ENCODE data around the gene PRKRIP1. TPM values are rescaled to one million over a fixed set of nuclear protein-coding genes. Genes with fewer than 3 reads are reported as not detected.
A peak's percentile ranks its signal among the peaks of the same experiment; 100 is the strongest.

PRKRIP1 gene
- polyA plus RNA-seq, 1 donor: 30.0 TPM

DNA sequence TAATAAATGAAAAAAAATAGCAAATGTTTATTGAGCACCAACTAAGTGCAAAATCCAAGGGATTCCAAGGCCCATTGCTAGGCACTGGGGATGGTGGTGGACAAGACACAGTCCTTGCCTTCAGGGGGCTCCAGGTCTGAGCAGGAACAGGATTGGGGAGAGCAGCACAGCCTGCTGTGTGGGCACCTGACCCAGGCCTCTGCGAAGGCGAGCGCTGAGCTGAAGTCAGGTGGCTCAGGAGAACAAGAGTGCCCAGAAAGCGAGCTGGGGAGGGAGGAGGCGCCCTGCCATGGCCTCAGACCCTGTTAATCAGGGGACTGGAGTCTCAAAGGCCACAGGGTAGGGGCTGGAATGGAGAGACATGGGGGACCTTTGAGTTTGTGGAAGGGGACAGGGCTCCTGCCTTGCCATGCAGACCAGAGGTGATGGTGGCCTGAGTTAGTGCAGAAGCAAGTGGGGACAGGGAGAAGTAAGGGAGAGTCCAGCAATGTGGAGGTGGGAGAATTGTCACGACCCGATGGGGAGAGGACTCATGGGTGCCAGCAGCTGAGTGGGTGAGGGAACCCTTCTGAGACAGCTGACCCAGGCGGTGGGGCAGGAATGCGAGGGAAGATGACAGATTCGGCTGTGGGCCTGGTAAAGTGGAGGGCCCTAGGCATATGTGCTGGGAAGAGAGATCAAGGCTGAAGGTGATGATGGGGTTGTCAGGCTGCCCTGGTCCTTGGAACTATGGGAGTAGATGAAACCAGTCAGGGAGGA is 33.2 kb downstream of the PRKRIP1 start:
- Histone ChIP-seq H3K9me3 (ENCODE audit: control insufficient read depth, low read depth, low read length) (no peaks in the 10 kb centered on the region), H3K4me1 (ENCODE audit: control insufficient read depth, insufficient read depth, low read length) (peaks cover 13% of the 10 kb centered on the region), H3K36me3 (ENCODE audit: control insufficient read depth, insufficient read depth, low read length) (peaks cover 30% of the 10 kb centered on the region), H3K27ac (ENCODE audit: low read length) (no peak overlapping the region), H3K4me3 (ENCODE audit: low read length) (no peak overlapping the region), H3K27me3 (ENCODE audit: control insufficient read depth, insufficient read depth, low read length) (no peaks in the 10 kb centered on the region)
- no CpG with 5 or more reads among the region's 10 CpGs for WGBS (ENCODE audit: insufficient coverage, low lambda C conversion rate)
- DNase-seq: no peak

DNA sequence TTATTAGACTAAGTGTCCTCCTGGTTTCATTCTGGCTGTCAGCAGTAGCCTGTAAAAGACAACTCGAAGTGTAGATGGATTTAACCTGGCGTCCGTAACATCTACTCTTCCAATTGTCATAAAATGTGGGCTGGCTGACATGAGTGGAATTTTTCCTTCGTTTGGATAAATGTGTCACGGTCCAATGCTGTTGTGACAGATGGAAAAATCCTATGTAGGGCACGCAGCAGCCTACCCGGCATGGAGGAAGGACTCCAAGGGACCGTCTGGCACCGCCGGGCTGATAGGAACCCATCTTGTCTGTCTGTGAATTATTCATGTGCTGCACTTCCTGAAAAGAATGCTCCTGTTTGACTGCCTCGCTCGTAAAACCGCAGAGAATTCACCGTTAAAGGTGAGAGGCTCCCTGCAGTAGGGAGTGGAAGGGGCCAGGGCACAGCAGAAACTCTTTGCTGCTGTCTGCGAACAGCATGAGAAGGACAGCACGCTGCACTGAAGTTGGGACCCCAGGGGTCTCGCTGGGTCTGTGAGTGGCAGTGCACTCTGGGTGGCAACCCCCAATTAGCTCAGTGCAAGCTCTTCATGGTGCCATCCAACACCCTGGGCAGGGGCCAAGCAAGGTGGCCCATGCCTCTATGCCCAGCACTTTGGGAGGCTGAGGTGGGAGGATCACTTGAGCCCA is 35.6 kb downstream of the PRKRIP1 start:
- Histone ChIP-seq H3K27ac (ENCODE audit: low read length) (peak overlapping the region; percentile 33), H3K36me3 (ENCODE audit: control insufficient read depth, insufficient read depth, low read length) (peaks cover 6% of the 10 kb centered on the region), H3K27me3 (ENCODE audit: control insufficient read depth, insufficient read depth, low read length) (no peaks in the 10 kb centered on the region), H3K9me3 (ENCODE audit: control insufficient read depth, low read depth, low read length) (no peaks in the 10 kb centered on the region), H3K4me1 (ENCODE audit: control insufficient read depth, insufficient read depth, low read length) (peaks cover 15% of the 10 kb centered on the region), H3K4me3 (ENCODE audit: low read length) (peak overlapping the region; percentile 6)
- WGBS (ENCODE audit: insufficient coverage, low lambda C conversion rate): 40% methylated on average over 2 of the region's 17 CpGs
- DNase-seq: peak in 1 of 2 donors; percentile 58

DNA sequence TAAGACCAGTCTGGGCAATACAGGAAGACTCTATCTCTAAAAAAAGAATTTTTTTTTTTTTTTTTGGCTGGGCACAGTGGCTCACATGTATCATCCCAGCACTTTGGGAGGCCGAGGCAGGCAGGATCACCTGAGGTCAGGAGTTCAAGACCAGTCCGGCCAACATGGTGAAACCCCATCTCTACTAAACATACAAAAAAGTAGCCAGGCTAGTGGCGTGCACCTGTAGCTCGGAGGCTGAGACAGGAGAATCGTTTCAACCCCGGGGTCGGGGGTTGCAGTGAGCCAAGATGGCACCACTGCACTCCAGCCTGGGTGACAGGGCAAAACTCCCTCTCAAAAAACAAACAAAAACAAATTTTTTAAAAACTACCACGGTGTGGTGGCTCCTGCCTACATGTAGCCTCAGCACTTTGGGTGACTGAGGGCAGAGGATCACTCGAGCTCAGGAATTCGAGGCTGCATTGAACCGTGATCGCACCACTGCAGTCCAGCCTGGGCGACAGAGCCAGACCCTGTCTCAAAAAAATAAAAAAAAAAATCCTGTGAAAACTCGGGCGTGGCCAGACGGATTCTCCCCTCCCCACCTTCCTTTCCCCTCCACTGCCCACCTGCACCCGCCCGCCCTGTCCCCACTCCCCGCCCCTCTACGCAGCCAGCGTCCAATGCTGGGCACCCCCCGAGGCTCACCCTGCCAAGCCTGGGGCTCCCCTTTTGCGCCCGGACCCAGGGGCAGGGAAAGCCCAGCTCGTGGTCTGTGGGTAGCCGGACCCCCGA is 36.5 kb downstream of the PRKRIP1 start:
- no CpG with 5 or more reads among the region's 27 CpGs for WGBS (ENCODE audit: insufficient coverage, low lambda C conversion rate)
- no peaks in the 10 kb centered on the region for H3K36me3 ChIP-seq (ENCODE audit: control insufficient read depth, insufficient read depth, low read length)
- H3K27ac ChIP-seq (ENCODE audit: low read length): no peak overlapping the region
- no peaks in the 10 kb centered on the region for H3K27me3 ChIP-seq (ENCODE audit: control insufficient read depth, insufficient read depth, low read length)
- DNase-seq: peak in 1 of 2 donors; percentile 25
- H3K4me1 ChIP-seq (ENCODE audit: control insufficient read depth, insufficient read depth, low read length): peaks cover 15% of the 10 kb centered on the region
- no peaks in the 10 kb centered on the region for H3K9me3 ChIP-seq (ENCODE audit: control insufficient read depth, low read depth, low read length)
- peak overlapping the region; percentile 68 for H3K4me3 ChIP-seq (ENCODE audit: low read length)

DNA sequence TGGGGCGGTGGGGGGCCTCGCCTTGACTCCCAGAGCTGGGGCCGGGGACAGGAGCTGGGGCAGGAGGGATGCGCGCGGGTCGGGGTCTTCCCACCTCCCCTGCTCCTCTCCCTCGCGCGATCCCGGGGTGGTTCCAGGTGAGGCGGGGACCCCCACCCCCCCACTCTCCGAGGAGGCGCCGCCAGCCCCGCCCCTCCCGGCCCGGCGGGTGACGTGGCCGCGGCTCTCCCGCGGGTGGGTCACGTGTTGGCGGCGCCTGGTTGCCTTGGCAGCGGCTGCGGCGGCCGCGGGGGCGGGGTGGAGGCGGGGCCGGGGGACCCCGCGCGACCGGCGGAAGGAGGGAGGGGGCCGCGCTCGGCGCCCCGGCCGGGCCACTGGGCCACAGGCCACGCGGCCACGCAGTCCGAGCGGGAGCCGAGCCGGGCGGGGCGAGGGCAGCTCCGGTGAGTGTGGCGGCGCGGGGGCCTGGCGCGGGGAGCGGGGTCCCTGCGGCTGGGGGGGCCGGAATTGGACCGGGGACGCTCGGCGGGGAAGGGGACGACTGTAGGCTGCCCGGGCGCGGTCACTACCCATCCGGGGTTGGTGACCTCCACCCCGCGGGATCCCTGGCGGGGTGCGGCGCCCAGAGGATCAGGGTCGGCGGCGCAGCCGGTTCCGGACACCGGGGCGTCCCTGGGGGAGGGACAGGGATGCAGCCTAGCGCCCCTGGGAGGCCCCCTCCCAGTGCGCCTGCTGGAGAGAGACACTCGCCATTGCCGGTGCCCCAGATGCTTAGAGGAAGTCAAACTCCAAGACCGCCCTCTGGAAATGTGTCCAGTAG is 37.3 kb downstream of the PRKRIP1 start, which contains the start of gene ORAI2:
Gene ORAI2 (plus strand): TSS at position 357 of the 820 bp plus-strand sequence. CDS start 5,382 bp downstream, outside the sequence.
- Histone ChIP-seq H3K27ac (ENCODE audit: low read length) (no peak within 1 kb of the TSS), H3K9me3 (ENCODE audit: control insufficient read depth, low read depth, low read length) (no peaks in the 10 kb centered on the region), H3K4me3 (ENCODE audit: low read length) (peak within 1 kb of the TSS; percentile 76), H3K27me3 (ENCODE audit: control insufficient read depth, insufficient read depth, low read length) (no peaks in the 10 kb centered on the region), H3K4me1 (ENCODE audit: control insufficient read depth, insufficient read depth, low read length) (peaks cover 15% of the 10 kb centered on the region), H3K36me3 (ENCODE audit: control insufficient read depth, insufficient read depth, low read length) (no peaks in the 10 kb centered on the region)
- DNase-seq: peak; percentile 48 to 62
- no CpG with 5 or more reads among the region's 90 CpGs for WGBS (ENCODE audit: insufficient coverage, low lambda C conversion rate)

DNA sequence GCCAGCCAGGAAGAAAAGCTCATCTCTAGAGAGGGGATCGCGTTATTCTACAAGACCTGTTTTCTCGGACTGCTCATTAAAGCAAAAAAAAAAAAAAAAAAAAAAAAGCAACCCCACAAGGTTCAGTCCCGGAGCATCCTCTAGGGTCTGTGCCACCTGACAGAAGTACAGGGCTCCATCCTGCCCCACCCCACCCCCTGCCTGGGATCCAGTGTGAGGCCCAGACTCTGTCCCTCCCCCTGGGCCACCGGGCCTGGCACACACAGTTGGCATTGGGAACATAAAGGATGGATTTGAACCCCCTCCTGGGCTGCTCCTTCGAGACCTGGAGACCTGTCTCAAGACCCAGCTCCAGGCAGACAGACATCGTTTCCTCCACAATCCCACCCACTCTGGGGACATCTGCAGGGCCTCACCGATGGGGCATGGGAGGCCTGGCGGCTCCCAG is 37.9 kb downstream of the PRKRIP1 start:
- H3K27me3 ChIP-seq (ENCODE audit: control insufficient read depth, insufficient read depth, low read length): no peaks in the 10 kb centered on the region
- DNase-seq: no peak
- peaks cover 15% of the 10 kb centered on the region for H3K4me1 ChIP-seq (ENCODE audit: control insufficient read depth, insufficient read depth, low read length)
- no peak overlapping the region for H3K27ac ChIP-seq (ENCODE audit: low read length)
- no CpG with 5 or more reads among the region's 9 CpGs for WGBS (ENCODE audit: insufficient coverage, low lambda C conversion rate)
- no peaks in the 10 kb centered on the region for H3K9me3 ChIP-seq (ENCODE audit: control insufficient read depth, low read depth, low read length)
- peak overlapping the region; percentile 76 for H3K4me3 ChIP-seq (ENCODE audit: low read length)
- peaks cover under 1% of the 10 kb centered on the region for H3K36me3 ChIP-seq (ENCODE audit: control insufficient read depth, insufficient read depth, low read length)

DNA sequence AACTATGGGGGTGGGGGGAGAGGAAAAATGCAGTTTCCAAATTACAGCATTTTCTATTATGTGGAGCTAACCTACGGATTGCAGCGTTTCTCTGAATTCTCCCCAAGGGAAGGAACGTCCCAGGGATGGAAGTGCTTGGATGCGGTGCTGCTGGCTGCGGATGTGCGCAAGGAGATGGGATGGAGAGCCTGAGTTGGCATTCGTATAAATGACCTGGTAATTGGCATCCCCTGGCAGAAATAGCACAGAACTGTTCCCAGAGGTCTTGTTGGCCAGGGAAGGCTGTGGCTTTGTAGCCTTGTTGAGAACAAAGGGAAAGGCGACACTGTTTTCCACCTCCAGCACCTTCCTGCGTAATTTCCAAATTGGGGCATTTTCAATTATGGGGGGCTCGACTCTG is 40.0 kb downstream of the PRKRIP1 start:
- Histone ChIP-seq H3K4me1 (ENCODE audit: control insufficient read depth, insufficient read depth, low read length) (peaks cover 15% of the 10 kb centered on the region), H3K27ac (ENCODE audit: low read length) (no peak overlapping the region), H3K4me3 (ENCODE audit: low read length) (no peak overlapping the region), H3K36me3 (ENCODE audit: control insufficient read depth, insufficient read depth, low read length) (peaks cover 7% of the 10 kb centered on the region), H3K27me3 (ENCODE audit: control insufficient read depth, insufficient read depth, low read length) (no peaks in the 10 kb centered on the region), H3K9me3 (ENCODE audit: control insufficient read depth, low read depth, low read length) (no peaks in the 10 kb centered on the region)
- no peak for DNase-seq
- WGBS (ENCODE audit: insufficient coverage, low lambda C conversion rate): 100% methylated on average over 1 of the region's 10 CpGs

DNA sequence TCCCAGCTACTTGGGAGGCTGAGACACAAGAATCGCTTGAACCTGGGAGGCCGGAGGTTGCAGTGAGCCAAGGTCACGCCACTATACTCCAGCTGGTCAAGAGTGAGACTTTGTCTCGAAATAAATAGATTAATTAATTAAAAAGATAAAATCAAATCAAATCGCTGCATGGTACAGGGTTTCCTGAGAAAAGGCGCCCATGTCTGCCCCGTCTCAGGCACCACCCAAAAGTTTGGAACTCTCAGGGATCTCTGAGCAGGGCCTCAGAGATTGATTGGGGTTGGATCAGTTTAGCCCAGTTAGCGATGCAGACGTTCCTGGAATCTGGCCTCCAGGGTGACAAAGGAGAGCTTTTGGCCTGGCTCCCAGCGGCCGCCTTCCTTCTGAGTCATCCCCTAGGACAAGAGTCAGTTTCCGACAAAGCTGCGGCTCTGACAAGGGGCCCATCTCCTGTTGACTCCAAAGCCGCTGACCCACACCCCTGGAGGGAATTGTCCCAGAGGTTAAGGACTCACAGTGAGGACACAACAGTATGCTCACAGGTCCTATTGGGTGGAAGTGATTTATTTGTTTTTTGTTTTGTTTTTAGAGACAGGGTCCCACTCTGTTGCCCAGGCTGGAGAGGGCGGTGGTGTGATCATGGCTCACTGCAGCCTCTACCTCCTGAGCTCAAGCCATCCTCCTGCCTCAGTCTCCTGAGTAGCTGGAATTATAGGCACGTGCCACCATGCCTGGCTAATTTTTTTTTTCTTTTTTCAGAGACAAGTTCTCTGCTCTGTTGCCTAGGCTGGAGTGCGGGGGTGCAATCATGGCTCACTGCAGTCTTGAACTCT is 44.0 kb downstream of the PRKRIP1 start:
- peaks cover 7% of the 10 kb centered on the region for H3K36me3 ChIP-seq (ENCODE audit: control insufficient read depth, insufficient read depth, low read length)
- H3K4me3 ChIP-seq (ENCODE audit: low read length): no peak overlapping the region
- no peak overlapping the region for H3K27ac ChIP-seq (ENCODE audit: low read length)
- no peaks in the 10 kb centered on the region for H3K27me3 ChIP-seq (ENCODE audit: control insufficient read depth, insufficient read depth, low read length)
- DNase-seq: no peak
- no peaks in the 10 kb centered on the region for H3K4me1 ChIP-seq (ENCODE audit: control insufficient read depth, insufficient read depth, low read length)
- no peaks in the 10 kb centered on the region for H3K9me3 ChIP-seq (ENCODE audit: control insufficient read depth, low read depth, low read length)
- 80% methylated on average over 1 of the region's 17 CpGs for WGBS (ENCODE audit: insufficient coverage, low lambda C conversion rate)

DNA sequence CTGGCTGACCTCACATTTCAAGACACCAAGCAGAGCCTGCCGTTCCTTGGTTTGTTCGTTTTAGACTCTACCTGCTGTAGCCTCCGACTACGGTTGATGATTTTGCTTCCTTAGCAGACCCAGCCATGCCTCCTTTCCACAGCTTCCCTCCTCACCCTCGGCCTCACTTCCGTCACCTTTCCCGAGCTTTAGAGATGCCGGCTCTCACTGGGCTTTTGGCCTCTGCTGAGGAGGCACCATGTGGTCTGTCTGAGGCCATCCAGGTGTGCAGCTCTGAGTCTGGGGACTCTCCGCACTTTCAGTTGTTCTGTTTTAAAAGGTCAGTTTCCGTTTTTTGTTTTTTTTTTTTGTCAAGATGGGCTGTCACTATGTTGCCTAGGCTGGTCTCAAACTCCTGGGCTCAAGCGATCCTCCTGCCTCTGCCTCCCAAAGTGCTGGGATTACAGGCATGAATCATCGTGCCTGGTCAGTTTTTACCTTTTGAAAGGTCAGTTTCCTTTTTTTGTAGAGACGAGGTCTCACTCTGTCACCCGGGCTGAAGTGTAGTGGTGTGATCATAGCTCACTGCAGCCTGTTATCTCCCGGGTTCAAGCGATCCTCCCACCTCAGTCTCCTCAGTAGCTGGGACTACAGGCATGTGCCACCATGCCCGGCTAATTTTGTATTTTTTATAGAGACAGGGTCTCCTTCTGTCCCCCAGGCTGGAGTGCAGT is 49.0 kb downstream of the PRKRIP1 start:
- no peak for DNase-seq

DNA sequence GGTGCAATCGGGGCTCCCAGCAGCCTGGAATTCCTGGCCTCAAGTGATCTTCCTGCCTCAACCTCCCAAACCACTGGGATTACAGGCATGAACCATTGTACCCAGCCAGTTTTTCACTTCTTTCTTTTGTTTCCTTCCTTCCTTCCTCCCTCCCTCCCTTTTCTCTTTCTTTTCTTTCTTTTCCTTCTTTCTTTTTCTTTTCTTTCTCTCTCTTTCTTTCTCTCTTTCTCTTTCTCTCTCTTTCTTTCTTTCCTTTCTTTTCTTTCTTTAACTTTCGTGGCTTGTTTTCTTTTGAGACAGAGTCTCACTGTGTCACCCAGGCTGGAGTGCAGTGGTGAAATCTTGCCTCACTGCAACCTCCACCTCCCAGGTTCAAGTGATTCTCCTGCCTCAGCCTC is 49.5 kb downstream of the PRKRIP1 start:
- H3K4me3 ChIP-seq (ENCODE audit: low read length): no peak overlapping the region
- no peaks in the 10 kb centered on the region for H3K4me1 ChIP-seq (ENCODE audit: control insufficient read depth, insufficient read depth, low read length)
- H3K27ac ChIP-seq (ENCODE audit: low read length): no peak overlapping the region
- 80% methylated on average over 1 of the region's 2 CpGs for WGBS (ENCODE audit: insufficient coverage, low lambda C conversion rate)
- H3K27me3 ChIP-seq (ENCODE audit: control insufficient read depth, insufficient read depth, low read length): no peaks in the 10 kb centered on the region
- H3K9me3 ChIP-seq (ENCODE audit: control insufficient read depth, low read depth, low read length): no peaks in the 10 kb centered on the region
- DNase-seq: no peak
- H3K36me3 ChIP-seq (ENCODE audit: control insufficient read depth, insufficient read depth, low read length): peaks cover 8% of the 10 kb centered on the region

More for the DNA sequence above, 49.0 kb downstream of the PRKRIP1 start:
- no peaks in the 10 kb centered on the region for H3K9me3 ChIP-seq (ENCODE audit: control insufficient read depth, low read depth, low read length)
- peaks cover 11% of the 10 kb centered on the region for H3K36me3 ChIP-seq (ENCODE audit: control insufficient read depth, insufficient read depth, low read length)
- H3K4me3 ChIP-seq (ENCODE audit: low read length): no peak overlapping the region
- no peaks in the 10 kb centered on the region for H3K4me1 ChIP-seq (ENCODE audit: control insufficient read depth, insufficient read depth, low read length)
- H3K27me3 ChIP-seq (ENCODE audit: control insufficient read depth, insufficient read depth, low read length): no peaks in the 10 kb centered on the region
- WGBS (ENCODE audit: insufficient coverage, low lambda C conversion rate): 98% methylated on average over 7 of the region's 17 CpGs
- no peak overlapping the region for H3K27ac ChIP-seq (ENCODE audit: low read length)

All from large intestine (tissue), 3 donors.